Hepatocyte (in vitro differentiated cells): ENCODE data around the gene NFAT5. TPM values are rescaled to one million over a fixed set of nuclear protein-coding genes. Genes with fewer than 3 reads are reported as not detected.

ENCODE experiments used
- DNase-seq: peaks from one replicate; pipeline ENCODE4 v3.0.0-alpha.2; 2016; ENCODE audit warnings: low spot score
- H2AFZ ChIP-seq: fragments of 200-600 bp; sonication (generic); 2 replicates; pipeline ENCODE4 v1.6.0; 2016; ENCODE audit warnings: antibody characterized with exemption, mild to moderate bottlenecking
- H3K27ac ChIP-seq: fragments of 200-600 bp; sonication (generic); 2 replicates; pipeline ENCODE4 v1.5.1; 2016; ENCODE audit warnings: mild to moderate bottlenecking
- H3K27me3 ChIP-seq: fragments of 200-600 bp; sonication (generic); 2 replicates; pipeline ENCODE4 v1.6.1; 2016
- H3K36me3 ChIP-seq: fragments of 200-600 bp; sonication (generic); replicated peaks from 2 replicates; pipeline ENCODE4 v1.5.1; 2016; ENCODE audit warnings: low read depth; ENCODE audit not compliant: insufficient read depth
- H3K4me1 ChIP-seq: fragments of 200-600 bp; sonication (generic); 2 replicates; pipeline ENCODE4 v1.5.1; 2016; ENCODE audit warnings: mild to moderate bottlenecking, moderate library complexity; ENCODE audit not compliant: insufficient read depth
- H3K4me2 ChIP-seq: fragments of 200-600 bp; sonication (generic); 2 replicates; pipeline ENCODE4 v1.6.0; 2016
- H3K4me3 ChIP-seq: fragments of 200-600 bp; sonication (generic); 2 replicates; pipeline ENCODE4 v1.5.1; 2016; ENCODE audit warnings: mild to moderate bottlenecking
- H3K79me2 ChIP-seq: fragments of 200-600 bp; sonication (generic); 2 replicates; pipeline ENCODE4 v1.6.0; 2017; ENCODE audit warnings: mild to moderate bottlenecking
- H3K9me2 ChIP-seq: fragments of 200-600 bp; sonication (generic); replicated peaks from 2 replicates; pipeline ENCODE4 v1.6.0; 2017; ENCODE audit warnings: mild to moderate bottlenecking; ENCODE audit not compliant: insufficient read depth
- H3K9me3 ChIP-seq: fragments of 200-600 bp; sonication (generic); 2 replicates; pipeline ENCODE4 v1.5.1; 2016; ENCODE audit warnings: low read depth, mild to moderate bottlenecking
- H4K20me1 ChIP-seq: fragments of 200-600 bp; sonication (generic); 2 replicates; pipeline ENCODE4 v1.6.0; 2016; ENCODE audit warnings: mild to moderate bottlenecking; ENCODE audit not compliant: insufficient read depth, poor library complexity, severe bottlenecking
- CTCF ChIP-seq: fragments of 200-600 bp; sonication (generic); IDR thresholded peaks from 2 replicates; pipeline ENCODE4 v1.5.1; 2016; ENCODE audit warnings: antibody characterized with exemption, mild to moderate bottlenecking; ENCODE audit not compliant: poor library complexity
- EZH2 ChIP-seq: fragments of 200-600 bp; sonication (generic); IDR thresholded peaks from 2 replicates; pipeline ENCODE4 v1.6.1; 2016; ENCODE audit warnings: antibody characterized with exemption, mild to moderate bottlenecking, borderline replicate concordance
- EZH2phosphoT487 ChIP-seq: fragments of 200-600 bp; sonication (generic); IDR thresholded peaks from one replicate; pipeline ENCODE4 v1.6.1; 2018; ENCODE audit warnings: antibody characterized with exemption, mild to moderate bottlenecking, low read depth, moderate library complexity; ENCODE audit not compliant: unreplicated experiment, severe bottlenecking
- WGBS: methylation state at CpG from one replicate; pipeline ENCODE4 v1.1.6; 2016; ENCODE audit warnings: low lambda C conversion rate; ENCODE audit errors: missing lambda C conversion rate; 5-methylcytosine and 5-hydroxymethylcytosine counted together
- polyA plus RNA-seq: library from polyadenylated mRNA; unstranded; fragments of >200 nt; fragmentation: Nextera tagmentation; extraction: Ambion mirVana; gene quantifications from 2 replicates; pipeline ENCODE4 v1.2.1, GENCODE V29; 2016
- total RNA-seq: library from RNA; depleted of rRNA; stranded (reverse); fragments of >200 nt; gene quantifications from 2 replicates; pipeline ENCODE4 v1.2.3, GENCODE V29; 2014

The NFAT5 gene
- total and polyA plus RNA-seq, 2 experiments from 2014 or later = 9.2 to 30.7 TPM

GRCh38 chr16:69744363-69745231 is 178.8 kb downstream of the NFAT5 start:
- no peak for TF ChIP-seq CTCF
- no peak for TF ChIP-seq EZH2
- no peak for TF ChIP-seq EZH2phosphoT487
- Histone ChIP-seq H3K4me3 (no peak overlapping the region), H3K27ac (no peak overlapping the region), H4K20me1 (no peaks in the 10 kb centered on the region), H3K4me1 (no peaks in the 10 kb centered on the region), H3K79me2 (peaks cover 6% of the 10 kb centered on the region), H3K9me2 (no peaks in the 10 kb centered on the region), H3K27me3 (no peaks in the 10 kb centered on the region), H3K4me2 (no peak overlapping the region), H2AFZ (no peak overlapping the region), H3K36me3 (no peaks in the 10 kb centered on the region), H3K9me3 (no peaks in the 10 kb centered on the region)
- no peak for DNase-seq
- WGBS = 97% methylated on average over 35 of the region's 35 CpGs

GRCh38 chr16:69745232-69745612 is 179.5 kb downstream of the NFAT5 start:
- Histone ChIP-seq H3K9me2 (no peaks in the 10 kb centered on the region), H3K4me2 (no peak overlapping the region), H3K27me3 (no peaks in the 10 kb centered on the region), H2AFZ (no peak overlapping the region), H3K4me3 (no peak overlapping the region), H3K27ac (no peak overlapping the region), H3K9me3 (no peaks in the 10 kb centered on the region), H3K79me2 (peaks cover 9% of the 10 kb centered on the region), H3K36me3 (no peaks in the 10 kb centered on the region), H4K20me1 (no peaks in the 10 kb centered on the region), H3K4me1 (no peaks in the 10 kb centered on the region)
- no peak for TF ChIP-seq EZH2phosphoT487
- no peak for TF ChIP-seq CTCF
- no peak for TF ChIP-seq EZH2
- 97% methylated on average over 11 of the region's 11 CpGs for WGBS
- no peak for DNase-seq

- H2AFZ ChIP-seq = no peak overlapping the region
- no peak for TF ChIP-seq EZH2phosphoT487
- TF ChIP-seq CTCF = no peak
- TF ChIP-seq EZH2 = no peak
- no peaks in the 10 kb centered on the region for H3K4me1 ChIP-seq
- H3K9me3 ChIP-seq = no peaks in the 10 kb centered on the region
- H3K4me2 ChIP-seq = no peak overlapping the region
- H3K27me3 ChIP-seq = no peaks in the 10 kb centered on the region
- peaks cover under 1% of the 10 kb centered on the region for H4K20me1 ChIP-seq
- no peaks in the 10 kb centered on the region for H3K36me3 ChIP-seq
- no peak overlapping the region for H3K27ac ChIP-seq
- no peak overlapping the region for H3K4me3 ChIP-seq
- 91% methylated on average over 10 of the region's 10 CpGs for WGBS
- DNase-seq = no peak
- no peaks in the 10 kb centered on the region for H3K9me2 ChIP-seq
- peaks cover 16% of the 10 kb centered on the region for H3K79me2 ChIP-seq
Measured at GRCh38 chr16:69745959-69746358, 180.2 kb downstream of the NFAT5 start.
